GM21447 (cell line): ENCODE measurements around the gene PSMB8.

Experiments used
- ATAC-seq: cut with Tn5 transposase; IDR thresholded peaks from one replicate; pipeline ENCODE4 v1.9.1; 2021; ENCODE audit not compliant: unreplicated experiment

Gene PSMB8

GRCh38 chr6:32857156-32857891 lies 13.5 kb upstream of the PSMB8 start:
- no peak for ATAC-seq

- ATAC-seq, result no peak
Measured at GRCh38 chr6:32855467-32856174, 11.8 kb upstream of the PSMB8 start.

- ATAC-seq, result peak; percentile 23
Measured at GRCh38 chr6:32854376-32855178, 10.7 kb upstream of the PSMB8 start.

GRCh38 chr6:32853541-32854375 lies 9.9 kb upstream of the PSMB8 start, which contains the start of the genes PSMB9 and TAP1:
Gene PSMB9 (plus strand): TSS chr6:32854192. CDS start chr6:32854230, 38 bp downstream.
Gene TAP1 (minus strand): TSS chr6:32853704. CDS start chr6:32853636, 68 bp downstream.
- ATAC-seq, result peak; percentile 73

- peak; percentile 25 for ATAC-seq
Measured at GRCh38 chr6:32852844-32853540, 9.1 kb upstream of the PSMB8 start.

GRCh38 chr6:32852018-32852843 lies 8.4 kb upstream of the PSMB8 start:
- no peak for ATAC-seq

- no peak for ATAC-seq
Measured at GRCh38 chr6:32851025-32851424, 7.2 kb upstream of the PSMB8 start.

- ATAC-seq, result no peak
Measured at GRCh38 chr6:32849126-32849525, 5.3 kb upstream of the PSMB8 start.

GRCh38 chr6:32847795-32848194 lies 3.9 kb upstream of the PSMB8 start:
- no peak for ATAC-seq

GRCh38 chr6:32847004-32847403 lies 3.2 kb upstream of the PSMB8 start:
- no peak for ATAC-seq

GRCh38 chr6:32845384-32845884 lies 1.6 kb upstream of the PSMB8 start:
- no peak for ATAC-seq

- no peak for ATAC-seq
Measured at GRCh38 chr6:32844839-32845383, 1.1 kb upstream of the PSMB8 start.

GRCh38 chr6:32843331-32843978 lies 392 bp downstream of the PSMB8 start:
- ATAC-seq, result no peak

GRCh38 chr6:32842690-32843089 lies 1.2 kb downstream of the PSMB8 start:
- ATAC-seq, result no peak

GRCh38 chr6:32842021-32842650 lies 1.7 kb downstream of the PSMB8 start:
- no peak for ATAC-seq

GRCh38 chr6:32840604-32841246 lies 3.1 kb downstream of the PSMB8 start:
- ATAC-seq, result no peak

GRCh38 chr6:32839356-32839755 lies 4.5 kb downstream of the PSMB8 start:
- ATAC-seq, result no peak
